Retinal pigment epithelial cell (primary cell): ENCODE data around the gene TAL1.
"Not testable (repeated sequence)": the region's sequence is repeated elsewhere in the genome, so short reads cannot be mapped to it uniquely, and the experiment has no call there.

Source experiments
- DNase-seq: peaks from one replicate; pipeline ENCODE4 v3.0.0-alpha.2; 2010; ENCODE audit warnings: low read depth
- H3K4me3 ChIP-seq: 2 replicates; pipeline ENCODE4 v1.5.1; 2011; ENCODE audit warnings: mild to moderate bottlenecking, low read length, control low read depth, moderate library complexity
- CTCF ChIP-seq: conservative IDR thresholded peaks from 2 replicates; pipeline ENCODE4 v1.5.1; 2011; ENCODE audit warnings: low read depth, low read length, control low read depth, inconsistent platforms

The TAL1 gene

GRCh38 chr1:47232187-47232874, at the start of gene TAL1:
TSS of gene TAL1 (minus strand) at chr1:47232225. CDS start at chr1:47225888, 6,337 bp downstream.
- no peak for DNase-seq
- TF ChIP-seq CTCF: no peak
- peak within 1 kb of the TSS; percentile 10 for H3K4me3 ChIP-seq

DNA sequence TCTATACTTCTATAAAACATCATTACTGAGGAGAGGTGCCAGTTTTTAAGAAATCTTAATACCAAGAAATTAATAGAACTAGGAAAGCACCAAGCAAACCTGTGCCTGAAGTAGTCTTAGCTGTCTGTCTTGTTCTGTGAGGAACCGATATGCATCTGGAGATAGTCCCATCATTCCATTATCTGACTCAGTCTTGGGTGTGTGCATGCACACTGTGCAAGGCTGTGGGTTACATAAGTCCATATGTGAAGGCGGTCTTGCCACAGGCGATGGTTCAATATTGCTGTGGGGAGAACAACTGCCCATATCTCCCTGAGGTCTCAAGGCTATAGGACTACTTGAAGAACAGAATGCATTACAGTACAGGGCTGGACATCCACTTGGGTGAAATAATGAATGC, 48.1 kb upstream of the TAL1 start:
- TF ChIP-seq CTCF: no peak
- no peak overlapping the region for H3K4me3 ChIP-seq
- no peak for DNase-seq

GRCh38 chr1:47276850-47277249, 44.8 kb upstream of the TAL1 start:
- TF ChIP-seq CTCF: no peak

DNA sequence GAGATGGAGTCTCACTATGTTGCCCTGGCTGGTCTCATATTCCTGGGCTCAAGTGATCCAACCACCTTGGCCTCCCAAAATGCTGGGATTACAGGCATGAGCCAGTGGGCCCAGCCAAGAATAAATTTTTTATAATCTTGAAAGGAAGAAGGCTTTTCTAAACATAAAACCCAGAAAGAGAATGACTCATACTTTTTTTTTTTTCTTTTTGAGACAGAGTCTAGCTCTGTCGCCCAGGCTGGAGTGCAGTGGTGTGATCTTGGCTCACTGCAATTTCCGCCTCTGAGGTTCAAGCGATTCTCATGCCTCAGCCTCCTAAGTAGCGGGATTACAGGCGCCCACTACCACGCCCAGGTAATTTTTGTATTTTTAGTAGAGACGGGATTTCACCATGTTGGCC, 43.8 kb upstream of the TAL1 start:
- not testable (repeated sequence) for H3K4me3 ChIP-seq, DNase-seq

More at GRCh38 chr1:47276850-47277249, 44.8 kb upstream of the TAL1 start:
- no peak for DNase-seq
- no peak overlapping the region for H3K4me3 ChIP-seq

GRCh38 chr1:47265529-47265928, 33.5 kb upstream of the TAL1 start:
- DNase-seq, H3K4me3 ChIP-seq: not testable (repeated sequence)

GRCh38 chr1:47262787-47263413, 30.9 kb upstream of the TAL1 start:
- no peak for DNase-seq
- TF ChIP-seq CTCF: peak; percentile 78
- H3K4me3 ChIP-seq: no peak overlapping the region

- no peak for DNase-seq
- no peak for TF ChIP-seq CTCF
- no peak overlapping the region for H3K4me3 ChIP-seq
These were observed 25.2 kb upstream of the TAL1 start for GRCh38 chr1:47257224-47257623.

GRCh38 chr1:47252795-47253194, 20.8 kb upstream of the TAL1 start:
- no peak overlapping the region for H3K4me3 ChIP-seq
- no peak for DNase-seq
- no peak for TF ChIP-seq CTCF
